Ovary (tissue), 9 donors: ENCODE measurements around the gene ME3. TPM values are rescaled to one million over a fixed set of nuclear protein-coding genes. Genes with fewer than 3 reads are reported as not detected.
"Not testable (repeated sequence)": the region's sequence is repeated elsewhere in the genome, so short reads cannot be mapped to it uniquely, and the experiment has no call there.

Source experiments
- DNase-seq, 5 donors: peaks; one replicate each; pipeline ENCODE4 v3.0.0-alpha.2; 2019 to 2020
- H3K27ac ChIP-seq, 2 donors: fragments of 200-600 bp; one replicate each; pipeline versions ENCODE4 v1.5.1 to v1.8.0; 2019 to 2022
- H3K27me3 ChIP-seq: fragments of 200-600 bp; one replicate; pipeline ENCODE4 v1.8.0; 2022
- H3K36me3 ChIP-seq: fragments of 200-600 bp; sonication (generic); one replicate; pipeline ENCODE4 v1.5.1; 2019
- H3K4me1 ChIP-seq: one replicate; pipeline ENCODE4 v1.8.1; 2013; ENCODE audit warnings: mild to moderate bottlenecking, moderate library complexity; ENCODE audit not compliant: insufficient read depth
- H3K4me3 ChIP-seq: fragments of 200-600 bp; sonication (generic); one replicate; pipeline ENCODE4 v1.5.1; 2017
- H3K9me3 ChIP-seq, 2 donors: fragments of 200-600 bp in 1 of 2; sonication (generic) in 1 of 2; one replicate each; pipeline versions ENCODE4 v1.5.1 to v1.8.1; 2013 to 2019; ENCODE audit warnings: mild to moderate bottlenecking in 1 of 2, moderate library complexity in 1 of 2
- CTCF ChIP-seq, 3 donors: fragments of 450-650 bp in 2 of 3; fragments of 200-600 bp in 1 of 3; IDR thresholded peaks; one replicate each; pipeline versions ENCODE4 v1.5.1 to v1.8.0; 2016 to 2022; ENCODE audit warnings: antibody characterized with exemption in 3 of 3, mild to moderate bottlenecking in 1 of 3
- EP300 ChIP-seq: sonication (generic); formaldehyde crosslinking; IDR thresholded peaks from one replicate; pipeline ENCODE4 v1.6.1; 2017; ENCODE audit warnings: antibody characterized with exemption
- POLR2A ChIP-seq: fragments of 450-650 bp; IDR thresholded peaks from one replicate; pipeline ENCODE4 v1.6.1; 2017; ENCODE audit warnings: antibody characterized with exemption, mild to moderate bottlenecking, moderate library complexity
- WGBS, 3 donors: extraction: QIAGEN DNeasy Blood & Tissue Kit in 1 of 3; methylation state at CpG; one replicate each; pipeline versions ENCODE4 v1.1.5 to v1.1.7; 2013 to 2017; 5-methylcytosine and 5-hydroxymethylcytosine counted together
- intact Hi-C, 4 donors: fragments of 100-400 bp; cut with DNase I; formaldehyde crosslinking; loops; one replicate each; pipeline versions ENCODE4 v1.11.0 to v1.15.1; 2022 to 2023
- polyA plus RNA-seq, 2 donors: library from polyadenylated mRNA; stranded (reverse); fragments of 200-250 nt in 1 of 2; fragments of 350-450 nt in 1 of 2; fragmentation: Illumina TruSeq in 1 of 2; extraction: RNeasy Lipid Tissue Mini Kit (QIAGEN cat#74804) in 1 of 2; gene quantifications; one replicate each; pipeline ENCODE4 v1.2.3, GENCODE V29; 2013 to 2014
- total RNA-seq, 7 donors: library from RNA; depleted of rRNA in 2 of 7; stranded (reverse); fragments of >200 nt in 2 of 7; fragmentation: NEBNext Ultra II Directional in 3 of 7; extraction: Animal tissue kit (Norgen Biotek cat#: 25700) in 3 of 7; gene quantifications; one replicate each; pipeline versions ENCODE4 v1.1.0 to v1.2.4, GENCODE V29; 2016 to 2023
- donor health status: DM: no; HTN: no; CAD: no; lungs with moderate emphysema.
- donor health status: DM: no; HTN: no; CAD: no.
- donor health status: Bipolar disorder and iron deficiency.
- donor health status: DM: yes; HTN: yes; CAD: no.
- donor health status: DM: no; HTN: no; CAD: no.
- donor health status: DM: yes; HTN: yes; CAD: no.

The ME3 gene
- total and polyA plus RNA-seq, 9 donors: 25.2 to 48.6 (median 43.1) TPM

GRCh38 chr11:86537541-86538222, 134.7 kb downstream of the ME3 start:
- intact Hi-C loops: no loop called here
- no peaks in the 10 kb centered on the region for H3K4me1 ChIP-seq
- no peaks in the 10 kb centered on the region for H3K27me3 ChIP-seq
- no peaks in the 10 kb centered on the region for H3K9me3 ChIP-seq
- TF ChIP-seq POLR2A: no peak
- TF ChIP-seq CTCF (IDR thresholded peaks at IDR 0.05): no peak
- no peak for TF ChIP-seq EP300
- no peak overlapping the region for H3K27ac ChIP-seq
- DNase-seq: no peak
- no peak overlapping the region for H3K4me3 ChIP-seq
- no peaks in the 10 kb centered on the region for H3K36me3 ChIP-seq

GRCh38 chr11:86535773-86536172, 136.6 kb downstream of the ME3 start:
- H3K4me3 ChIP-seq: no peak overlapping the region
- H3K27ac ChIP-seq: no peak overlapping the region
- no peaks in the 10 kb centered on the region for H3K9me3 ChIP-seq
- no peak for TF ChIP-seq CTCF (IDR thresholded peaks at IDR 0.05)
- no peak for TF ChIP-seq POLR2A
- no peak for TF ChIP-seq EP300
- no peak for DNase-seq
- no peaks in the 10 kb centered on the region for H3K27me3 ChIP-seq
- H3K36me3 ChIP-seq: no peaks in the 10 kb centered on the region
- intact Hi-C loops: no loop called here
- no peaks in the 10 kb centered on the region for H3K4me1 ChIP-seq

- 14 to 21% (median 18%) methylated on average over 2 of the region's 2 CpGs for WGBS, 3 donors
- no peak for DNase-seq
- H3K4me3 ChIP-seq: no peak overlapping the region
- TF ChIP-seq EP300 (no peak), CTCF (IDR thresholded peaks at IDR 0.05) (peak in 1 of 3 donors; percentile 11)
- peaks cover 12% of the 10 kb centered on the region for H3K4me1 ChIP-seq
- H3K27ac ChIP-seq: peak overlapping the region in 1 of 2 donors; percentile 56
- H3K36me3 ChIP-seq: no peaks in the 10 kb centered on the region
- no peaks in the 10 kb centered on the region for H3K27me3 ChIP-seq
- intact Hi-C loops: no loop called here
- no peaks in the 10 kb centered on the region for H3K9me3 ChIP-seq
These were observed 147.6 kb downstream of the ME3 start for GRCh38 chr11:86524620-86525352.

GRCh38 chr11:86523738-86524619, 148.4 kb downstream of the ME3 start:
- 4 to 9% (median 7%) methylated on average over 5 of the region's 5 CpGs for WGBS, 3 donors
- no peaks in the 10 kb centered on the region for H3K9me3 ChIP-seq
- no peak overlapping the region for H3K4me3 ChIP-seq
- peak overlapping the region in 1 of 2 donors; percentile 56 for H3K27ac ChIP-seq
- peak in 2 of 5 donors; percentile 18 to 40 for DNase-seq
- intact Hi-C loops: no loop called here
- H3K36me3 ChIP-seq: no peaks in the 10 kb centered on the region
- no peaks in the 10 kb centered on the region for H3K27me3 ChIP-seq
- H3K4me1 ChIP-seq: peaks cover 17% of the 10 kb centered on the region
- TF ChIP-seq EP300 (no peak), POLR2A (no peak), CTCF (IDR thresholded peaks at IDR 0.05) (no peak)

- H3K9me3 ChIP-seq, intact Hi-C loops, H3K27ac ChIP-seq, H3K4me3 ChIP-seq, H3K27me3 ChIP-seq, DNase-seq, H3K36me3 ChIP-seq: not testable (repeated sequence)
- 89 to 91% (median 90%) methylated on average over 5 of the region's 5 CpGs for WGBS, 3 donors
- H3K4me1 ChIP-seq: peaks cover 20% of the 10 kb centered on the region
These were observed 149.9 kb downstream of the ME3 start for GRCh38 chr11:86522512-86522911.
